Transverse colon (tissue), 4 donors: Measurements from ENCODE around the gene HOXC9. TPM values are rescaled to one million over a fixed set of nuclear protein-coding genes. Genes with fewer than 3 reads are reported as not detected.

Experiments
- DNase-seq: peaks from one replicate; pipeline ENCODE4 v3.0.0-alpha.2; 2019
- H3K27ac ChIP-seq, 4 donors: fragments of 200-600 bp; sonication (generic); 2 replicates each; pipeline ENCODE4 v1.5.1; 2016 to 2018; ENCODE audit warnings: inconsistent platforms in 4 of 4
- H3K27me3 ChIP-seq: fragments of 200-600 bp; sonication (generic); 2 replicates; pipeline ENCODE4 v1.5.1; 2017; ENCODE audit warnings: inconsistent platforms
- H3K36me3 ChIP-seq, 4 donors: fragments of 200-600 bp; sonication (generic); 2 replicates each; pipeline ENCODE4 v1.5.1; 2017 to 2019; ENCODE audit warnings: inconsistent platforms in 4 of 4
- H3K4me1 ChIP-seq, 4 donors: fragments of 200-600 bp; sonication (generic); 2 replicates each; pipeline ENCODE4 v1.5.1; 2017 to 2020; ENCODE audit warnings: inconsistent platforms in 4 of 4
- H3K4me3 ChIP-seq, 4 donors: fragments of 200-600 bp; sonication (generic); 1 replicate in 1 of 4; 2 replicates in 3 of 4; pipeline versions ENCODE4 v1.5.1 to v1.6.1; 2017 to 2019; ENCODE audit warnings: inconsistent platforms in 4 of 4
- H3K9me3 ChIP-seq, 2 donors: fragments of 200-600 bp; sonication (generic); 2 replicates each; pipeline ENCODE4 v1.5.1; 2017 to 2019; ENCODE audit warnings: inconsistent platforms in 2 of 2
- CTCF ChIP-seq, 5 experiments: fragments of 200-600 bp in 3 of 5; fragments of 450-650 bp in 2 of 5; sonication (generic) in 3 of 5; IDR thresholded peaks; 1 replicate in 2 of 5; 2 replicates in 3 of 5; pipeline ENCODE4 v1.5.1; 2016 to 2017; ENCODE audit warnings: antibody characterized with exemption in 5 of 5, inconsistent platforms in 3 of 5, mild to moderate bottlenecking in 2 of 5, moderate library complexity in 1 of 5
- EP300 ChIP-seq: sonication (generic); formaldehyde crosslinking; IDR thresholded peaks from one replicate; pipeline ENCODE4 v1.6.1; 2017; ENCODE audit warnings: antibody characterized with exemption, low read depth
- POLR2A ChIP-seq: fragments of 450-650 bp; IDR thresholded peaks from one replicate; pipeline ENCODE4 v1.6.1; 2016; ENCODE audit warnings: antibody characterized with exemption, mild to moderate bottlenecking, moderate library complexity
- POLR2AphosphoS5 ChIP-seq, 3 donors: sonication (generic); formaldehyde crosslinking; IDR thresholded peaks; one replicate each; pipeline ENCODE4 v1.6.1; 2016; ENCODE audit warnings: antibody characterized with exemption in 3 of 3
- WGBS, 2 donors: methylation state at CpG; one replicate each; pipeline ENCODE4 v1.1.5; 2018; ENCODE audit warnings: low coverage in 1 of 2; 5-methylcytosine and 5-hydroxymethylcytosine counted together
- in situ Hi-C, 4 donors: fragments of 200-750 bp; cut with MboI; loops; one replicate each; pipeline versions ENCODE4 v1.15.0 to v1.15.1; 2017; ENCODE audit warnings: low sequenced_read_pairs in 3 of 4, low pct_ligation_motif_present in 1 of 4, low pct_unique_long_range_greater_than_20kb in 1 of 4
- intact Hi-C: fragments of 100-400 bp; cut with DNase I; formaldehyde crosslinking; loops from one replicate; pipeline ENCODE4 v1.15.1; 2023; ENCODE audit warnings: low total_unique reads
- total RNA-seq, 4 donors: library from RNA; depleted of rRNA; stranded (reverse); fragments of >200 nt; gene quantifications; one replicate each; pipeline ENCODE4 v1.1.0, GENCODE V29; 2016

Gene HOXC9
- total RNA-seq, 4 donors from 2014 or later, result not detected

- 65% methylated on average over 7 of the region's 7 CpGs; no CpG with 5 or more reads in 1 of the 2 donors for WGBS, 2 donors
Measured at GRCh38 chr12:53980104-53980801, 19.7 kb upstream of the HOXC9 start.

GRCh38 chr12:53980802-53981496 is 19.0 kb upstream of the HOXC9 start:
- no peak for DNase-seq
- Histone ChIP-seq H3K9me3 (peaks cover 0 to 5% of the 10 kb centered on the region in 2 donors), H3K27ac (no peak overlapping the region), H3K27me3 (peaks cover 100% of the 10 kb centered on the region), H3K4me3 (no peak overlapping the region), H3K36me3 (no peaks in the 10 kb centered on the region), H3K4me1 (peaks cover 6 to 26% (median 11%) of the 10 kb centered on the region in 4 donors)
- 54 to 76% methylated on average over 2 to 15 of the region's 15 CpGs for WGBS, 2 donors
- intact Hi-C loops, result no loop called here
- in situ Hi-C loops, result loop anchor here in 1 of 4 donors (25.0 kb wide), 1 partner anchor 194 kb away; no protein-coding TSS in a partner anchor
- TF ChIP-seq CTCF (IDR thresholded peaks at IDR 0.05) (no peak), EP300 (no peak), POLR2AphosphoS5 (IDR thresholded peaks at IDR 0.05) (no peak), POLR2A (no peak)

More at GRCh38 chr12:53980104-53980801, 19.7 kb upstream of the HOXC9 start:
- in situ Hi-C loops, result loop anchor here in 1 of 4 donors (25.0 kb wide), 1 partner anchor 193 kb away; no protein-coding TSS in a partner anchor
- Histone ChIP-seq H3K36me3 (no peaks in the 10 kb centered on the region), H3K27ac (no peak overlapping the region), H3K9me3 (peaks cover 0 to 5% of the 10 kb centered on the region in 2 donors), H3K27me3 (peaks cover 100% of the 10 kb centered on the region), H3K4me3 (no peak overlapping the region), H3K4me1 (peaks cover 0 to 24% (median 8%) of the 10 kb centered on the region in 4 donors)
- intact Hi-C loops, result no loop called here
- DNase-seq, result no peak
- no peak for TF ChIP-seq POLR2AphosphoS5 (IDR thresholded peaks at IDR 0.05)
- no peak for TF ChIP-seq EP300
- TF ChIP-seq CTCF (IDR thresholded peaks at IDR 0.05), result no peak

- Histone ChIP-seq H3K4me3 (no peak overlapping the region), H3K27ac (no peak overlapping the region), H3K36me3 (no peaks in the 10 kb centered on the region), H3K9me3 (no peaks in the 10 kb centered on the region), H3K27me3 (peaks cover 100% of the 10 kb centered on the region), H3K4me1 (peaks cover 6 to 29% (median 16%) of the 10 kb centered on the region in 4 donors)
- 62 to 68% methylated on average over 7 to 30 of the region's 30 CpGs for WGBS, 2 donors
- no peak for TF ChIP-seq CTCF (IDR thresholded peaks at IDR 0.05)
- TF ChIP-seq POLR2A, result no peak
- no peak for TF ChIP-seq EP300
- no peak for TF ChIP-seq POLR2AphosphoS5 (IDR thresholded peaks at IDR 0.05)
- in situ Hi-C loops (loop anchor here in 1 of 4 donors (25.0 kb wide), 1 partner anchor 195 kb away; no protein-coding TSS in a partner anchor), intact Hi-C loops (no loop called here)
- no peak for DNase-seq
Measured at GRCh38 chr12:53981634-53982565, 18.1 kb upstream of the HOXC9 start.
